A204.1 (cell line): ENCODE results near the gene TMTC4.
"Not testable (repeated sequence)": the region's sequence is repeated elsewhere in the genome, so short reads cannot be mapped to it uniquely, and the experiment has no call there.

ENCODE experiments used
- FAIRE-seq: peaks from 2 replicates; lab custom pipeline; 2012; peaks lifted over from hg19 to GRCh38; lab: Jason Lieb, UNC

Gene TMTC4

DNA sequence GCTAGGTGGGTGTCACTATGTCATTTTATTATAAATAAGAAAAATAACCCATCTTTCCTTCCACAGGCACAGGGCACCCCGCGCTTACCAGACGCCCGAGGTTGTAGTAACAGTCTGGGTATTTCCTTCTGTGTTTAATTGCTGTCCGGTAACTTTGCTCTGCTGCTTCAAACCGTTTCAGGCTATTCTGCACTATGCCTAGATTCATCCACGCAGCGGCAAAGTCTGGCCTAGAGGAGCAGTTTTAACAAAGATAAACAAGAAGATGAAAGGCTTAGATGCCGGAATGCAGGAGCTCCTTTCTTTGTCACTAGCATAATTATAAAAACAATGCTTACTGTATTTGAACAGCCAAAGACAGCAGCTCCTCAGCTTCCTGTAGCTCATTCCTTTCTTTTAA lies 49.1 kb downstream of the TMTC4 start:
- no peak for FAIRE-seq

DNA sequence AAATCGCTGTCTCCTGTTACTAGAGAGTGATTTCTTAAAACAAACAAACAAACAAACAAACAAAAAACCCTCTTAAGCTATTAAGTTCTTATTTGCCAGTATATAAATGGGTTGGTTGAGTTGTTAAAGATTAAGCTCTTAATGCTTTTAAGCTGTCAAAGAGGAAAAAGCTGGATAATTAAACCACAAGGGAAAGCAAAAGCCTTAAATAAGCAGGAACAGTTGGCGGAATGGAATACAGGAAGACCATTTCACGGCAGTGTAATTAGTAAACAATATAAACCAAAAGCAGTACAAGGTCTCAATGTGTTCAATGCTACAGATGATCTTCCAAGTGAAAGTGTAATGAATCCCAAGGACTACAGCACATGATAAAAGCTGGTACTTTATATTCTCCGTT lies 53.8 kb downstream of the TMTC4 start:
- no peak for FAIRE-seq

DNA sequence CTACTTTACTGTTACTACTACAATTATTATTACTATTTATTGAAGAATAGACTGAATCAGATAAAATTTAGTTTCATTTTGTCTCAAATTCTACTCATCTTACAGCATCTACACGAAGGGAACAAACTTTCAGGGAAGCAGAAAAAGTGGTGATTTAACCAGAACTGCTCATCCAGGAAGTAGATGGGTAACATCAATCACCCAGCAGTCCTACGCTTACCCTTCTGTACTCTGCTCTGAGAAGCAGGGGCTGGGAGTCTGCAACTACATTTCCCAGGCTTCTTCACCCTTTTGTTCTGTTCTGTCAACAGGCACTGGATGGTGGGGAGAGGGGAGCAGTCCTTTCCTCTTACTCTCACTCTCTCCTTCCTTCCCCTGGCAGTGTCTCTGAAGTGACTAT lies 54.7 kb downstream of the TMTC4 start:
- no peak for FAIRE-seq

DNA sequence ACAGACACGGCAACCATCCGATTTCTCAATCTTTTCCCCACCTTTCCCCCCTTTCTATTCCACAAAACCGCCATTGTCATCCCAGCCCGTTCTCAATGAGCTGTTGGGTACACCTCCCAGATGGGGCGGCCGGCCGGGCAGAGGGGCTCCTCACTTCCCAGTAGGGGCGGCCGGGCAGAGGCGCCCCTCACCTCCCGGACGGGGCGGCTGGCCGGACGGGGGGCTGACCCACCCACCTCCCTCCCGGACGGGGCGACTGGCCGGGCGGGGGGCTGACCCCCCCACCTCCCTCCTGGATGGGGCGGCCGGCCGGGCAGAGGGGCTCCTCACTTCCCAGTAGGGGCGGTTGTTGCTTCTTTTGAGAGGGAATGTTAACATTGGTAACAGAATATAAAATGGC lies 55.7 kb downstream of the TMTC4 start:
- not testable (repeated sequence) for FAIRE-seq

DNA sequence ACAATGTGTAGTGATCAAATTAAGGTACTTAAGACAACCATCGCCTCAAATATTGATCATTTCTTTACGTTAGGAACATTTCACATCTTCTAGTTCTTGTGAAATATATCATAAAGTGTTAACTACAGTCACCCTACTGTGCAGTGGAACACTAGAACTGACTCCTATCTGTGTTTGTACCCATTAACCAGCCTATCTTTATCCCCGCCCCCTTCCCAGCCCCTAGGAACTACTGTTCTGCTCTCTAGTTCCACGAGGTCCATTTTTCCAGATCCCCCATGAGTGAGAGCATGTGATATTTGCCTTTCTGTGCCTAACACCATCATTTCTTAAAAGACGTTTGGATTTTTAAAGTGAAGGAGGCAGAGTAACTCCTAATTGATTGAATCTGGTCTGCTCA lies 61.6 kb downstream of the TMTC4 start:
- FAIRE-seq: no peak

DNA sequence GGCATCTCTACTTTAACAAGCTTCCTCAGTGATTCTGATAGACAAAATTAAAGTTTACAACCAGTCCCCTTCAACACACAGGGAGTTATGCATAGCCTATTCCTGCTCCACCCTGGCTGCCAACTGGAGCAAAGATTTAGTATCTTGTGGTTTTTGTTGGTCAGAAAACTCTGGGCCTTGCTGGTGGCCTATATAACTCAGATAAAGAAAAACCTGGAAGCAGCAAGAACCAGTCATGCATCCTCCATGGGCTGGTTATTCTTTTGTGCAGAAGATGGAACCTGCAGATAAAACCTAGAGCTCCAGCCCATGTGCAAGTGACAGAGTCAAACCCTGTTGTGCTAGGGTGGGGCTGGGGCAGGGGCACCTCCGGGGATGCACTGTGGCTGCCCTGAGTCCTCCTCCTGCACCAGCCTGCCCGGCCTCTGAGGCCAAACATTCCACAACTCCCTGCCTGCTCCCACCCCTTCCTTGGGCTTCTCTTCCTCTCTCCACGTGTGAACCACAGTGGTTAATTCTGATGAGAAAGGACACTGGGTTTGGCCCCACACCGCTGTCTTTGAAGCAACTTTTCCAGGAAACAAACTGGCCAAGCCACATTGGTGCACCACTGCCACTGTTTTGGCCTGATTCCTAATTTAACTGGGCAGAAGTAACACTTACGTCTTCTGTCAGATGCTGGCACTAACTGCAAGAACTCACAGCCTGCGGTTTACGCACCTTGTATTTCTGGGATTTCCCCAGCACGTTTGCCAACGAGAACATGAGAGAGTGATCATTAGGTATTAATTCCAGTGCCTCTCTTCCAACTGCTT lies 62.7 kb downstream of the TMTC4 start:
- FAIRE-seq: no peak

DNA sequence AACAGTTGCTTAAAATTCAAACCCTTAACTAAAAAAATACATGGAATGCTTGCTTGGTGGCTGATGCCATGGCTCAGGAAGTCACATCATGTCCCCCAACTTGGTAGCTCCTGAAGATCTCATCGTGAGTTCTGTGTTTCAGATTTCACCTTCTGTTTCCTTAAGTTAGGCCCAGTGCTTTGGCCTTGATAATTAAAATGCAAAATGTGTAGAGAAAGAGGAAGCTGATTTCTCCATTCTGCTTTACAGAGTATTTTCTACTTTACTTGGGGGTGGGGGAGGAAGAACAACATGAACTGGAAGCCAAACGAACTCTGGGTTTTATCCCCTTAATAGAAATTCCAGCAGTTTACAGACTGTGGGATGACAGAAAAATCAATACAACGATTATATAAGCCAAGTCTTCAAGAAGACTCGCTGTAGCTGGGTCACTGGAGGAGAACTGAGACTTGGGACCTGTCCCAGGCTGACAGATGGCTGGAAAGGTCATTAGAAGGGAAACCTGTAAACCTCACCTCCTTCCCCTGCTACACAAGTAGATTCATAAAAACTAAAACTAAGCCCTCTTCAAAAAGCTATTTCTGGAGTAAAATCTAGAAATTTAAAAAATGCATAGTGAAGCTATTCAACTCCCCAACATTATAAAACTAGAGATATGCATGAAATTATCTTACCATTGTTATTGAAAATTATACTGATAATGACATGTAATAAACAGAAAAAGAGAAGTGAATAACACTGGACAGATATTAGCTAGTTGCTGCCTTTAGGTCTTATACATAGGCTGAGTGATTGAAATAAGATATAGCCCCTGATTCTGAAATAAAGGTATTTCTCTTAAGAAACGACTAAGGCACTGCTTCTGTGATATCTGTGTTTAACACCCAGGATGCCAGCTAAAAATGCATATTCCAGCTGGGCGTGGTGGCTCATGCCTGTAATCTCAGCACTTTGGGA lies 63.9 kb downstream of the TMTC4 start:
- FAIRE-seq: no peak

DNA sequence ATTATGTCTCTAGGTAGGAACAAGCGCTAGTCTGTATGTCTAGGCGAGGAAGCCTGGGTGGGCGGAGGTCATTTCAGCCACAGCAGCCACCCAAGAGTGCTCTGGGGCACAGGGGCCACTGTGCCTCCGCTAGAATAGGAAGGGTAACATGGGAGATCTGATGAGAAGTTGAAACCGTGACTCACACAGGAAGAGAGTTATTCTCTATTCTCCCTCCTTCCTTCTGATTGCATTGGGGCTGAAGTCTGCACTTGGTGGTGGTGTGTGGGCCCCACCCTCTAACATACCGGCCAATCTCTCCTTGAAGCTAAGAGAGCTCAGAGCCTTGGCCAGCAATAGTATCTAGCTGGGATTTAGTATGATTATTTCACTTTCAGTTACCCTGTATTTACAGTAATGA lies 65.7 kb downstream of the TMTC4 start:
- no peak for FAIRE-seq

DNA sequence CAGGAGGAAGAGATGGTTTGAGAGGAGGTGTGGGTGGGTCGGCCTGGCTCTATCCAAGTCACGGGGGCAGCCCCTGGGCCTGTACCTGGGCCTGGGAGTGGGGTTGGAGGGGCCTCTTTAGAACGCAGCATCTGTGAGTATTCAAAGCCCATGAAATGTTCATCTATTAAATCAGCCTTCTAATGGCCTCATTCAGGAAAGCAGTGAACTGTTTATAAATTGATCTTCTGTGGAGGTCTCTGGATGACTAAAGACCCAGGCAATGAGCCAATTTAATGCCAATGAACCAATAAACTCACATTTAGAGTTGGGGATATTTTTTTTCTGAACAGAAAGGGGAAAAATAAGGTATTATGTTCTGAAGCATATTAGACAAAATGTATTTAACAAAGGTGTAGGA lies 66.1 kb downstream of the TMTC4 start:
- no peak for FAIRE-seq

DNA sequence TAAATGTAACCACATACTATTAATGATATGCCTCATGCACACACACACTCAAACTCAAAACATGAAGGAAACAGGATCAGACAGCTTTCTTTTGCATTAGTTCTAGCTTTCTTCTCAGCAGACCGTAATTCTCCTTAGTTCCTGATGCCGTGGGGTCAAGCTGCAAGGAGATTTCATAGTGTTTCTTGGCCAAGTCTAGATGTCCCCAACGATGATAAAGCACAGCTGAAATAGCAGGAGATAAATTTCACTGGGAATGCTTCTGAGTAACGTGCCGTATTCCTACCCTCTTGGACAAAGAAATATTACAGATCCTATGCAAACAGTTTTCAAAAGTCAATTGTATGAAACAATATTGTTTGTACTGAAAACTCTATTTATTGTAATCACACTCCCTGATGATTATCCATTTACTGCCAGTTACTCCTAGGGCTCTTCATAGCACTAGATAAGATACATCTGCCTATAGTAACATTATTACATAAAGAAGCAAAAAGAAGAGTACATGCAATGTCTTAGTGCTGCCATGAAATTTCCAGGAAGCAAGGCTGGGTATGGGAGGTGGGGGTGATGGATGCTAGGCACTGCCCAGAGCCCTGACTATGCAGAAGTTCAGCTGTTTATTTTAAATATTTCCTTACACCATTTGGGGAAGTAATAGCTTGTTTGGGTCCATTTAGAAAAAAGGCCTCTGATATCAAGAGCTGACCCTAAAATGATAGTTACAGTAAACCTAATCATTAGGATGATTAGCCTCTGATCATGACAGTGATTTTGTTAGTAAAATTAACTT lies 69.5 kb downstream of the TMTC4 start:
- FAIRE-seq: no peak

DNA sequence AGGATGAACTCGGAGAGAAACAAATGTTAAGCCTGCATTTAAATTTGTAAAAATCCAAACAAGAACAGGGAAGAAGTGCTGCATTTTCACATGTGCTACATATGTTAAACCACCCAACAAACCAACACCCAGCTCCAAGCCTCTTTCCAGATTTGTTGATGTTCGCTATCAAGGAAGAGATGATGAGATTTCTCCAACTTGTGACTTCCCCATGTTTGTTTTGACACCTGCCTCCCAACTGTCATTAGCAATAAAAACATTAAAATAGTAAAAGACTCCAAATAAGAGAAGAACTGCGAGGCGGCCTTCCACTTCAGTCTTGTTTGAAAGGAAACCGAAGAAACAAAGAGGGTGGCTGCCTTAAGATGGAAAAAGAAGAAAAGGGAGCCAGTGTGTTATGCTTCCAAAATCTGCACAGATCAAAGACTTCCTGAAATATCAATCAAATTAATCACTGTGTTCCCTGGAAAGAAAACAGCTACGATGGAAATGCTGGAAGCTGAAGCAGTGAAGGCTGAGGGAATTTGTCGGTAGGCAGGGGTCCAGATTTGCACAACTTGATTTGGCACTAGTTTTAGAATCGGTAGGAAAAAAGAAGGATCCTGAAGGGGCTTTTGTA lies 72.0 kb downstream of the TMTC4 start:
- no peak for FAIRE-seq

DNA sequence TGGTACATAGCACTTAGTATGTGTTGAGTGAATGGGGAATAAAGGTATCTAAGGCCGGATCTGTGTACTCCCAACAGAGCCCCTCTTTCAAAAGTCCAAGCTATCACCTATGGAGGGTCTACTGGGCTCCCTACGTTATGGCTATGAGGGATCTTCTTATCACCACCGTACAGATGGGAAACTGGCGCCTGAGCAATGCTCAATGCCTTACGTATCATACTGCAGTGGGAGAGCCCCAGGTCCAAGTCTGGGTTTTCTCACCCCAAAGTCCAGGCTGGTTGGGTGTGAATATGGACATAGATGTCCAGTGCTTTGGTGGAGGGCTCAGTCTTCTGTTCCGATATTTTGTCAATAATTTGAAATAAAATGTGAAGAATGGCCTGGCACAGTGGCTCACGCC lies 72.9 kb downstream of the TMTC4 start:
- FAIRE-seq: no peak

DNA sequence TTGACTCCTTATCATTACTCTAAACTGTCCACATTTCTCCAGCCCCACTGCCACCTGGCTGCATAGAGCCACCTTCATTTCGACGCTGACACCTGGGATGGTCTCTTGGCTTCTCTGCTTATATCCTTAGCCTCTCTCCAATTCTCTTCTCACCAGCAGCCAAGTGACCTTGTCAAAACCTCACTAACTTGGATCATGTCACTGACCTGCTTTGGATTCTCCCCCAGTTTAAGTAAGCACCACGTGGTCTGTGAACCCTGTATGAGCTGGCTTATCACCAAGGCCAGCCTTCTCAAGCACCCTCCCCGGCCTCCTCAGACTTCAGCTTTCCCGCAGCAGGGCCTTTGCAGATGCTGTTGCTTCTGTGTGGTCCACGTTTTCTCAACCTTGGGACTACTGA lies 73.7 kb downstream of the TMTC4 start:
- no peak for FAIRE-seq

DNA sequence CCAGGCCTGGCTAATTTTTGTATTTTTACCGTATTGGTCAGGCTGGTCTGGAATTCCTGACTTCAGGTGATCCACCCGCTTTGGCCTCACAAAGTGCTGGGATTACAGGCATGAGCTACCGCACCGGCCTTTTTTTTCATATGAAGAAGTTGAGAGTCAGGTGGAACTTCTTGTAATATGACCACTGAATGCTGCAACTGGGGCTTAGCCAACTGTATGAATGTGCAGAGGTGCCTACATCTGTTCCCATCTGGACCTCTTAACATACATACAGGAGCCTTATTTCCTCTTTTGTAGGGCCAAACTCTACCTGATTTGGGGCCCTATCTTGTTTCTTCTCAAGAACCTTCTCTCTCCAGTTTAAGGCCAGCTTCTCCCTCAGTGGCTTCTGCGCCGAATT lies 74.1 kb downstream of the TMTC4 start:
- FAIRE-seq: no peak

DNA sequence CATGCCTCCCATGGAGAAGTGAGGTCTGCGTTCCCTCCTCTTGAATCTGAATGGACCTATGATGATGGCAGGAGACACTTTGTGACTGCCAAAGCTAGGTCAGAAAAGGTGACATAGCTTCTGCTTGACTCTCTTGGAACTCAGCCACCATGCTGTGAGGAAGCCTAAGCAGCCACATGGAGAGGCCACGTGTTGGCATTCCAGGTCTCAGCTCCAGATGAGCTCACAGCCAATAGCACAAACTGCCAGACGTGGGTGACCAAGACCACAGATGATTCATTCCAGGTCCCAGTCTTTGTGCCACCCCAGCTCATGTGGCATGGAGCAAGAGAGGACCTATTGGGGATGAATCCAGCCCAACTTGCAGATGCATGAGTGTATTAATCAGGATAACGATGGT lies 77.3 kb downstream of the TMTC4 start:
- FAIRE-seq: no peak

DNA sequence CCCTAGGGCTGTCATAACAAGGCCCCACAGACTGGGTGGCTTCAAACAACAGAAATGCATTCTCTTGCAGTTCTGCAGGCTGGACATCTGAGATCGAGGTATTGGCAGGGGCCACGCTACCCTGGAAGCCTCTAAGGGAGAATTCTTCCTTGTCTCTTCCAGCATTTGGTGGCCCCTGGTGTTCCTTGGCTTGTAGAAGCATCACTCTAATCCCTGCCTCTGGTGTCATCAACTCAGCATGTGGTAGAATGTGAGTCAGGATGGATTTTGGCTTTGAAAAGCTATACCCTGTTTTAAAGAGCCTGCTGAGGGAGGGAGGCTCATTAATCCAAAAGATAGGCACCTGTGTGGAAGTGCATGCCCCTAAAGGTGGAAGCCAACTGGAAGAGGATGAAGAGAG lies 78.1 kb downstream of the TMTC4 start:
- FAIRE-seq: no peak

DNA sequence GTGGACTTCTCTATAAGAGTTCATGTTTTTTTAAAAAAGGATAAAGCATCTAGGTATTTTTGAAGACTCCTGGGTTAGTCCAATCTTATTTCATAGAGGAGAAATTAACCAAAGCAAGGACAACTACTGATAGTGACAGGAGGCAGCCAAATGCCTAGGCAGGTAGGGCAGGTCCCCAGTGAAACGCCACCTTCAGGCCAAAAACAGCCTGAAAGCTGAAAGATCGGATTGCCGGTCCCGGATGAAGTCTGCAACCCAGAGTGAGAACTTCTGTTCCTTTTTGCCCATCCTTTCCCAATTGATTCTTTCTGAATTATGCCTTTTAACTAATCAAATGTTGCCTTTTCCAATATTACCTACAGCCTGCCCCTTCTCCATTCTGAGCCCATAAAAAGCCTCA lies 79.9 kb downstream of the TMTC4 start:
- no peak for FAIRE-seq

DNA sequence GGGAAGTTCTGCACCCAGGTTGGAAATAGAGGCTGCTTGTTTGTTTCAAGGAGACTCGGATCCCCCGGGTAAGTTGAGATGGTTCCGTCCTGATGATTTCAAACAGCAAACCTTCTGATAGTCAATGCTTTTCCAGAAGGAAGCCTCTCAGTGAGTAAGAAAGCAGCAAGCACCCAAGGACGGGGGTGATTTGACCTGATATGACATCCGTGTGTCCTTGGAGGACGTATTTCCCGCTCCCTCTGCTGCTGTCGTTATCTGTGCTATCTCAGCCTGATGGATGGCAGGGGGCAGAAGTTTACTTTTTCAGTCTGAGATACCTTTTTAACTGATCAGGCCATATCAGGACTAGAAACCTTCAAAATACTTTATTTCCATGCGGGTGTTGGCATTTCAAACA lies 80.3 kb downstream of the TMTC4 start:
- FAIRE-seq: no peak

DNA sequence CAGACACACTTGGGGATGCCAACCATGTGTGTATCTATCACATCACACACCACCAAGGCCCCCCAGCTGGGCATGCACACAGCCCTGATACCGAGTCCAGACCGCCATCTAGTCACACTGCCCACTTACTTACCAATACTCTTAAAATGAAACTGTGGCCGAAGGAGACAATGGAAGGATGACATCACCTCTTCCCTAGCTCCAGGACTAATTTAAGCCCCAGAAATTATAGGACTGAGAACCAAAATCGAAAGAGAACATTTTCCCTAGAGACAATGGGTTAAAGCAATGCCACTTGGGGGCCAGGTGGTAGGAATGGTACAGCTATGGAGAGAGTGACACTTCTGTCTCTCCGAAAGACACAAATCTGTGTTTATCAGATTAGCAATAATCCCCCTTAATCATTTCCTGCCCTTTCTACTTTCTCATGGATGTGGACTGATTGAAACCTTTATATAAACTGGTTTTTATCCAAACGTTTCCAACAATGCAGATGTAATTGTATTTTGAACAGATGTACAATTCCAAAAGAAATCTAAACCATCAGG lies 85.3 kb downstream of the TMTC4 start:
- no peak for FAIRE-seq

DNA sequence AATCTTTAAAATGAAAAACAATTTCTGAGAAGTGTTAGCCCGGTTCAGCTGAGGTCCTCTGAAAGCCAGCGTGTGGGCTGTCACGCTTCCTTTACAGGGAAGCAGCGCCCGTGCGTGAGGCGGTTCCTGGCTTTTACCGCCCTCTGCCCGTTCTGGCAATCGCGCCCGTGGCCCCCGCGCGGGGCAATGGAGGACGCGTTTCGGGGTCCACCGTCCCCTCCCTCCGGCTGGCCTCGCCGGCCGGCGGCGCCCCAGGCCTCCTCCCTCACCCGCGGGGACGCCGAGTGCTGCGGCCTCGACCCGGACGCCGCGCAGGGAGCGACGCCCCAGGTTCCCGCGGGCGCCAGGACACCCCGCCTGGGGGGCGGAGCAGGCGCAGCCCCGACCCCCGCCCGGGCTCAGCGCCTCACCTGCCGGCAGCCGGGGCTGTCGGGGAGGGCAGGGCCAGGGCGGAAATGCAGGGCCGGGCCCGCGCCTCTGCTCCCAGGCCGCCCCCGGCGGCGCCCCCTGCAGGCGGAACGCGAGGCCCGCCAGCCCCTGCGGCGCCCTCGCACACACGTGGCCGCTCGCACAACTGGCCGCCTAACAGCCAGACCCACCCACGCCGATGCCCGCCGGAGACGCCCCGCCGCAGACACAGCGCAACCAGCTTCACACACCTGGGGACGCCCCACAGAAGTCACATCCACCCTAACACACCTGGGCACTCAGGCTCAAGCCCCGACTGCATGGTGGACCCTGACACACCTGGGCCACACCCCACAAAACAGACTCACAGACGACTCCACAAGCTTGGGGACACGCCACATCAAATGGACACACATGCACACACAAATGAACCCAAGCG lies 86.0 kb downstream of the TMTC4 start, which contains the start of gene GGACT:
Gene GGACT, minus strand, starts transcription at position 459 of the 847 bp plus-strand sequence. CDS start 56,198 bp downstream, outside the sequence.
- no peak for FAIRE-seq

DNA sequence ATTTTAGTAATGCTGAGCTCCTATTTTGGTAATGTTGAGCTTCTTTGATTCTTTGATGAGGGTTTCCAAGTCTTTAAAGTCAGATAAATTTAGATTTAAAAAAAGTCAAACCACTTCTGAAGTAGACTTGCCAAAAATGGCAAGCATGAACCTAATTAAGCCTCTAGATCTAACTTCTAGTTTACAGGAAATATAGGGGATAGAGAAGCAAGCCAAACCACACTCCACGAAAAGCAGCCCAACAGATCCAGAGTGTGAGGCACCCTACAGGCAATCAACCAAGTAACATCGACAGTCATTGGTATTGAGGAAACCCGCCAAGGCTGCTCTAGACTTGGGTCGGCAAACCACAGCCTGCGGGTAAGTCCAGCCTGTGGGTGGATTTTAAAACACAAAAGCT lies 89.7 kb downstream of the TMTC4 start:
- FAIRE-seq: no peak
